Keratinocyte (primary cell): Measurements from ENCODE around the gene HDDC2. TPM values are rescaled to one million over a fixed set of nuclear protein-coding genes. Genes with fewer than 3 reads are reported as not detected.

Experiments used
- DNase-seq: peaks from one replicate; pipeline ENCODE4 v3.0.0-alpha.2; 2011; ENCODE audit warnings: low read depth, missing footprints, low spot score
- FAIRE-seq: peaks from 2 replicates; lab custom pipeline; 2011; peaks lifted over from hg19 to GRCh38; lab: Jason Lieb, UNC
- H2AFZ ChIP-seq: 2 replicates; pipeline ENCODE4 v1.6.0; 2012; ENCODE audit warnings: low read length, control low read depth, inconsistent platforms; ENCODE audit not compliant: control insufficient read depth
- H3K27ac ChIP-seq: 2 replicates; pipeline ENCODE4 v1.5.1; 2011; ENCODE audit warnings: low read length; ENCODE audit not compliant: control insufficient read depth, insufficient read depth
- H3K27me3 ChIP-seq: 3 replicates; pipeline ENCODE4 v1.6.0; 2011; ENCODE audit warnings: low read length; ENCODE audit not compliant: control insufficient read depth, insufficient read depth; ENCODE audit errors: extremely low read depth
- H3K36me3 ChIP-seq, 2 experiments: 2 replicates in 1 of 2; 3 replicates in 1 of 2; pipeline ENCODE4 v1.5.1; 2011; ENCODE audit warnings: low read length in 2 of 2, mild to moderate bottlenecking in 1 of 2; ENCODE audit not compliant: control insufficient read depth in 2 of 2, insufficient read depth in 2 of 2; ENCODE audit errors: extremely low read depth in 1 of 2
- H3K4me1 ChIP-seq: 3 replicates; pipeline ENCODE4 v1.5.1; 2011; ENCODE audit warnings: low read length; ENCODE audit not compliant: control insufficient read depth, insufficient read depth; ENCODE audit errors: extremely low read depth
- H3K4me2 ChIP-seq: 3 replicates; pipeline ENCODE4 v1.6.0; 2011; ENCODE audit warnings: low read depth, low read length; ENCODE audit not compliant: control insufficient read depth, insufficient read depth; ENCODE audit errors: extremely low read depth
- H3K4me3 ChIP-seq, 3 experiments: fragments of 200-600 bp in 1 of 3; sonication (generic) in 1 of 3; 2 replicates in 2 of 3; 3 replicates in 1 of 3; pipeline ENCODE4 v1.5.1; 2011 to 2016; ENCODE audit warnings: low read length in 3 of 3, mild to moderate bottlenecking in 3 of 3, control low read depth in 2 of 3, inconsistent platforms in 1 of 3, low read depth in 1 of 3, mixed read lengths in 1 of 3, mixed run types in 1 of 3, moderate library complexity in 1 of 3; ENCODE audit not compliant: control insufficient read depth in 2 of 3, insufficient read depth in 2 of 3; ENCODE audit errors: extremely low read depth in 1 of 3
- H3K79me2 ChIP-seq: 2 replicates; pipeline ENCODE4 v1.6.0; 2012; ENCODE audit warnings: low read length; ENCODE audit not compliant: control insufficient read depth, insufficient read depth
- H3K9ac ChIP-seq: 3 replicates; pipeline ENCODE4 v1.6.0; 2011; ENCODE audit warnings: low read length; ENCODE audit not compliant: control insufficient read depth, insufficient read depth; ENCODE audit errors: extremely low read depth
- H3K9me1 ChIP-seq: 3 replicates; pipeline ENCODE4 v1.6.0; 2011; ENCODE audit warnings: low read length; ENCODE audit not compliant: control insufficient read depth, insufficient read depth; ENCODE audit errors: extremely low read depth
- H3K9me3 ChIP-seq: 2 replicates; pipeline ENCODE4 v1.5.1; 2012; ENCODE audit warnings: low read depth, low read length; ENCODE audit not compliant: control insufficient read depth
- H4K20me1 ChIP-seq: 3 replicates; pipeline ENCODE4 v1.6.0; 2011; ENCODE audit warnings: low read length; ENCODE audit not compliant: control insufficient read depth, insufficient read depth; ENCODE audit errors: extremely low read depth
- EZH2 ChIP-seq: IDR thresholded peaks from one replicate; pipeline ENCODE4 v1.6.1; 2012; ENCODE audit warnings: inconsistent platforms, mild to moderate bottlenecking, low read length, moderate library complexity
- dilution Hi-C: fragments of 300-500 bp; cut with MboI; formaldehyde crosslinking; loops from one replicate; pipeline ENCODE4 v1.7.0; 2020; ENCODE audit warnings: low sequenced_read_pairs; ENCODE audit not compliant: extremely low pct_ligation_motif_present
- polyA plus RNA-seq, 5 experiments: library from polyadenylated mRNA; depleted of rRNA in 3 of 5; stranded (reverse) in 3 of 5; stranded (forward) in 1 of 5; unstranded in 1 of 5; fragments of >200 nt; gene quantifications; 1 replicate in 1 of 5; 2 replicates in 3 of 5; 3 replicates in 1 of 5; pipeline versions ENCODE4 v1.2.1 to v1.2.3, GENCODE V29; 2011 to 2012; ENCODE audit warnings: missing spikeins in 2 of 5, low read depth in 1 of 5, low replicate concordance in 1 of 5
- TF ChIP-seq, protein P1 (sequence below), 3 experiments: IDR thresholded peaks in 1 of 3; conservative IDR thresholded peaks in 1 of 3; optimal IDR thresholded peaks in 1 of 3; 2 replicates in 2 of 3; 3 replicates in 1 of 3; pipeline versions ENCODE3 to v1.5.1; 2011; ENCODE audit warnings: low read length in 3 of 3, mild to moderate bottlenecking in 3 of 3, moderate library complexity in 2 of 3, control low read depth in 1 of 3, inconsistent platforms in 1 of 3; ENCODE audit not compliant: insufficient read depth in 2 of 3; ENCODE audit errors: extremely low read depth in 1 of 3

HDDC2 gene
- polyA plus RNA-seq, 1 donor (not counting 4 experiments of a cell fraction or from before 2014, with no cell fraction given): 75.8 TPM

DNA sequence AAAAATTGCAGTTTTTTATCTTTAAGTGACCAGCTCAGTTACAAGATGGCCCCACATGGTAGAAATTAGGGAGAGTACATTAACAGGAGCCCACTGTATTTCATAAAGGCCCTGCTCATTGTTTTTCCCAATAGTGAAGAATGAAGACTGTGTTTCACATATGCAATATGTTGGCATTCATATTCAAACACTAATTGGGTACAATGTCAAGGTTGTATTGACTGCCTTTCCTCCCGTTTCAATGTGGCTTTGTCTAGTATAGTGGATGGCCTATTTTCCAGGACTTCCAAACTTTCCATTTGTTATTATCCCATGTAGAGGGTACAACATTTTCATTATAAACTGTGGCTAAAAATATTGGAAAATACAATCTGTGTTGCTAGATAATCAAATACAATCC lies 51.3 kb downstream of the HDDC2 start:
- FAIRE-seq (no peak), DNase-seq (no peak)
- Histone ChIP-seq H3K4me1 (peaks cover 36% of the 10 kb centered on the region), H3K4me3 (no peak overlapping the region), H3K27ac (no peak overlapping the region), H2AFZ (no peak overlapping the region), H3K9me3 (no peaks in the 10 kb centered on the region), H3K36me3 (peaks cover 2 to 4% of the 10 kb centered on the region in 2 experiments), H3K4me2 (no peak overlapping the region), H4K20me1 (no peaks in the 10 kb centered on the region), H3K79me2 (no peaks in the 10 kb centered on the region), H3K9me1 (no peaks in the 10 kb centered on the region), H3K9ac (no peak overlapping the region), H3K27me3 (no peaks in the 10 kb centered on the region)
- no peak for TF ChIP-seq EZH2
- TF ChIP-seq, protein P1, sequence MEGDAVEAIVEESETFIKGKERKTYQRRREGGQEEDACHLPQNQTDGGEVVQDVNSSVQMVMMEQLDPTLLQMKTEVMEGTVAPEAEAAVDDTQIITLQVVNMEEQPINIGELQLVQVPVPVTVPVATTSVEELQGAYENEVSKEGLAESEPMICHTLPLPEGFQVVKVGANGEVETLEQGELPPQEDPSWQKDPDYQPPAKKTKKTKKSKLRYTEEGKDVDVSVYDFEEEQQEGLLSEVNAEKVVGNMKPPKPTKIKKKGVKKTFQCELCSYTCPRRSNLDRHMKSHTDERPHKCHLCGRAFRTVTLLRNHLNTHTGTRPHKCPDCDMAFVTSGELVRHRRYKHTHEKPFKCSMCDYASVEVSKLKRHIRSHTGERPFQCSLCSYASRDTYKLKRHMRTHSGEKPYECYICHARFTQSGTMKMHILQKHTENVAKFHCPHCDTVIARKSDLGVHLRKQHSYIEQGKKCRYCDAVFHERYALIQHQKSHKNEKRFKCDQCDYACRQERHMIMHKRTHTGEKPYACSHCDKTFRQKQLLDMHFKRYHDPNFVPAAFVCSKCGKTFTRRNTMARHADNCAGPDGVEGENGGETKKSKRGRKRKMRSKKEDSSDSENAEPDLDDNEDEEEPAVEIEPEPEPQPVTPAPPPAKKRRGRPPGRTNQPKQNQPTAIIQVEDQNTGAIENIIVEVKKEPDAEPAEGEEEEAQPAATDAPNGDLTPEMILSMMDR (optimal IDR thresholded peaks at IDR 0.05 in 1 of 3, IDR thresholded peaks at IDR 0.05 in 1 of 3, conservative IDR thresholded peaks at IDR 0.05 in 1 of 3; ENCODE audit: extremely low read depth in 1 of 3, insufficient read depth in 2 of 3, low read length in 3 of 3): no peak
- dilution Hi-C loops: no loop called here

DNA sequence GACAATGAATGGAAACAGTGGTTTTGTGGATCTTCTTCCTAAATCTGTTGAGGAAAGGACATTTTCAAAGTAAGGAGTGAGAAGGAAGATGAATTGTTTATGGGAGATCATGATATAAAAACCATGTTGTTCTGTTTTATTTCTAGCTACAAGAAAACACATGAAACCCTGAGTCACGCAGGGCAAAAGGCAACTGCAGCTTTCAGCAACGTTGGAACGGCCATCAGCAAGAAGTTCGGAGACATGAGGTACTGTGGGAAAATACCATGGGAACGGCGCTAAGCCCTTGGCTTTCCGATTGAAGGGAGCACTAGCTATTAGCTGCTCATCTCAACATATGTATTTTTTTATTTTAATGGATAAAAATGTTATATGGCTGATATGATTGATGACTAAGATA lies 53.6 kb downstream of the HDDC2 start:
- dilution Hi-C loops: no loop called here
- H3K27ac ChIP-seq: no peak overlapping the region
- no peaks in the 10 kb centered on the region for H3K79me2 ChIP-seq
- H3K4me1 ChIP-seq: peaks cover 19% of the 10 kb centered on the region
- no peak for TF ChIP-seq EZH2
- TF ChIP-seq, protein P1 (optimal IDR thresholded peaks at IDR 0.05 in 1 of 3, IDR thresholded peaks at IDR 0.05 in 1 of 3, conservative IDR thresholded peaks at IDR 0.05 in 1 of 3; ENCODE audit: extremely low read depth in 1 of 3, insufficient read depth in 2 of 3, low read length in 3 of 3): no peak
- H3K4me2 ChIP-seq: no peak overlapping the region
- H3K9me3 ChIP-seq: no peaks in the 10 kb centered on the region
- no peak overlapping the region for H3K9ac ChIP-seq
- no peaks in the 10 kb centered on the region for H3K27me3 ChIP-seq
- DNase-seq (no peak), FAIRE-seq (no peak)
- H3K4me3 ChIP-seq: no peak overlapping the region
- H4K20me1 ChIP-seq: no peaks in the 10 kb centered on the region
- H3K9me1 ChIP-seq: no peaks in the 10 kb centered on the region
- H2AFZ ChIP-seq: no peak overlapping the region
- peaks cover 2 to 4% of the 10 kb centered on the region in 2 experiments for H3K36me3 ChIP-seq
